H1 (cell line): ENCODE data around the gene C12orf43. TPM values are rescaled to one million over a fixed set of nuclear protein-coding genes. Genes with fewer than 3 reads are reported as not detected.

Source experiments
- CTCF ChIA-PET: fragments of 300-600 bp; sonication (Branson Sonifier 250); formaldehyde crosslinking; loops from one replicate; lab custom pipeline; 2021; ENCODE audit not compliant: partially characterized antibody; lab: Charles Lee
- POLR2A ChIA-PET: fragments of 300-600 bp; sonication (Branson Sonifier 250); formaldehyde crosslinking; loops from one replicate; lab custom pipeline; 2021; ENCODE audit warnings: inconsistent platforms; ENCODE audit not compliant: partially characterized antibody; lab: Charles Lee
- DNase-seq, 2 experiments: peaks; one replicate each; pipeline versions ENCODE4 v3.0.0 to v3.0.0-alpha.2; 2010 to 2022; ENCODE audit warnings: low spot score in 2 of 2, low read depth in 1 of 2, mixed read lengths in 1 of 2
- FAIRE-seq: peaks from 2 replicates; lab custom pipeline; 2011; peaks lifted over from hg19 to GRCh38; lab: Jason Lieb, UNC
- H2AFZ ChIP-seq: 2 replicates; pipeline ENCODE4 v1.8.1; 2012; ENCODE audit warnings: low read length, inconsistent platforms
- H2AK5ac ChIP-seq: 2 replicates; pipeline ENCODE4 v1.6.1; 2013; ENCODE audit warnings: low read depth, low read length
- H2BK120ac ChIP-seq: replicated peaks from 2 replicates; pipeline ENCODE3; 2013; ENCODE audit warnings: low read depth, low read length, inconsistent platforms
- H2BK12ac ChIP-seq: 2 replicates; pipeline ENCODE4 v1.6.1; 2013; ENCODE audit warnings: low read depth, low read length
- H2BK15ac ChIP-seq: 2 replicates; pipeline ENCODE4 v1.6.1; 2013; ENCODE audit warnings: low read length
- H2BK20ac ChIP-seq: 2 replicates; pipeline ENCODE4 v1.6.1; 2013; ENCODE audit warnings: low read length
- H2BK5ac ChIP-seq: 2 replicates; pipeline ENCODE4 v1.6.1; 2013; ENCODE audit warnings: low read depth, low read length
- H3K14ac ChIP-seq: 2 replicates; pipeline ENCODE4 v1.6.1; 2013; ENCODE audit warnings: inconsistent platforms; ENCODE audit not compliant: insufficient read length
- H3K18ac ChIP-seq: 2 replicates; pipeline ENCODE4 v1.6.1; 2013; ENCODE audit warnings: low read length; ENCODE audit errors: extremely low read depth
- H3K23ac ChIP-seq: 2 replicates; pipeline ENCODE4 v1.6.1; 2013; ENCODE audit warnings: inconsistent platforms; ENCODE audit not compliant: insufficient read length
- H3K23me2 ChIP-seq: 2 replicates; pipeline ENCODE4 v1.6.1; 2013; ENCODE audit warnings: low read depth, low read length
- H3K27ac ChIP-seq: 2 replicates; pipeline ENCODE4 v1.6.1; 2011; ENCODE audit warnings: low read depth, low read length, inconsistent platforms
- H3K27me3 ChIP-seq, 4 experiments: replicated peaks in 1 of 4; 1 replicate in 1 of 4; 2 replicates in 3 of 4; pipeline versions ENCODE4 v1.6.1 to v1.8.1; 2011 to 2013; ENCODE audit warnings: low read length in 3 of 4, mild to moderate bottlenecking in 3 of 4, inconsistent platforms in 2 of 4, mixed read lengths in 2 of 4, moderate library complexity in 1 of 4; ENCODE audit not compliant: control insufficient read depth in 3 of 4, insufficient read depth in 3 of 4; ENCODE audit errors: extremely low read depth in 1 of 4
- H3K36me3 ChIP-seq, 4 experiments: 2 replicates each; pipeline versions ENCODE4 v1.6.1 to v1.8.1; 2011 to 2013; ENCODE audit warnings: mild to moderate bottlenecking in 4 of 4, low read length in 3 of 4, moderate library complexity in 2 of 4, control low read depth in 1 of 4, inconsistent platforms in 1 of 4; ENCODE audit not compliant: insufficient read depth in 4 of 4, control insufficient read depth in 2 of 4
- H3K4ac ChIP-seq: replicated peaks from 2 replicates; pipeline ENCODE3; 2013; ENCODE audit warnings: low read length, low read depth, mixed read lengths, inconsistent platforms; ENCODE audit not compliant: insufficient read length
- H3K4me1 ChIP-seq, 4 experiments: replicated peaks in 1 of 4; 1 replicate in 1 of 4; 2 replicates in 3 of 4; pipeline versions ENCODE4 v1.6.1 to v1.8.1; 2011 to 2013; ENCODE audit warnings: low read length in 3 of 4, inconsistent platforms in 2 of 4, mixed read lengths in 1 of 4; ENCODE audit not compliant: insufficient read depth in 4 of 4, control insufficient read depth in 3 of 4
- H3K4me2 ChIP-seq, 2 experiments: 2 replicates each; pipeline versions ENCODE4 v1.6.1 to v1.8.1; 2011 to 2013; ENCODE audit warnings: low read depth in 2 of 2, low read length in 2 of 2, control low read depth in 1 of 2, inconsistent platforms in 1 of 2, mild to moderate bottlenecking in 1 of 2; ENCODE audit not compliant: insufficient read depth in 1 of 2
- H3K4me3 ChIP-seq, 4 experiments: fragments of 200-600, 300-600 bp in 1 of 4; sonication (generic), shearing (Covaris generic), sonication (Bioruptor Twin) in 1 of 4; 2 replicates each; pipeline versions ENCODE4 v1.5.1 to v1.8.1; 2011 to 2016; ENCODE audit warnings: low read length in 4 of 4, low read depth in 3 of 4, control low read depth in 2 of 4, inconsistent platforms in 2 of 4, mild to moderate bottlenecking in 2 of 4, mixed read lengths in 1 of 4, moderate library complexity in 1 of 4; ENCODE audit not compliant: insufficient read depth in 2 of 4; ENCODE audit errors: extremely low read depth in 1 of 4
- H3K56ac ChIP-seq: replicated peaks from 2 replicates; pipeline ENCODE3; 2013; ENCODE audit warnings: low read depth, mild to moderate bottlenecking, mixed read lengths, low read length, inconsistent platforms; ENCODE audit not compliant: insufficient read length
- H3K79me1 ChIP-seq: 2 replicates; pipeline ENCODE4 v1.6.1; 2013; ENCODE audit warnings: low read depth, low read length, control low read depth
- H3K79me2 ChIP-seq, 2 experiments: 2 replicates each; pipeline versions ENCODE4 v1.6.1 to v1.8.1; 2012 to 2013; ENCODE audit warnings: low read length in 2 of 2, mild to moderate bottlenecking in 2 of 2, inconsistent platforms in 1 of 2; ENCODE audit not compliant: insufficient read depth in 2 of 2, control insufficient read depth in 1 of 2
- H3K9ac ChIP-seq, 4 experiments: replicated peaks in 1 of 4; 1 replicate in 1 of 4; 2 replicates in 3 of 4; pipeline versions ENCODE4 v1.6.1 to v1.8.1; 2011 to 2013; ENCODE audit warnings: low read depth in 3 of 4, low read length in 3 of 4, control low read depth in 2 of 4, mild to moderate bottlenecking in 2 of 4, moderate library complexity in 2 of 4, inconsistent platforms in 1 of 4; ENCODE audit errors: extremely low read depth in 1 of 4
- H3K9me3 ChIP-seq, 2 experiments: 2 replicates each; pipeline versions ENCODE4 v1.6.1 to v1.8.1; 2012 to 2013; ENCODE audit warnings: mild to moderate bottlenecking in 2 of 2, moderate library complexity in 2 of 2, control low read depth in 1 of 2, inconsistent platforms in 1 of 2, low read depth in 1 of 2, low read length in 1 of 2, mixed read lengths in 1 of 2; ENCODE audit not compliant: insufficient read depth in 2 of 2
- H4K20me1 ChIP-seq, 2 experiments: replicated peaks in 1 of 2; 2 replicates each; pipeline versions ENCODE3 to v1.8.1; 2011 to 2013; ENCODE audit warnings: inconsistent platforms in 2 of 2, low read length in 2 of 2, mild to moderate bottlenecking in 1 of 2; ENCODE audit not compliant: insufficient read depth in 2 of 2, control insufficient read depth in 1 of 2
- H4K5ac ChIP-seq: 2 replicates; pipeline ENCODE4 v1.6.1; 2013; ENCODE audit warnings: low read length, low read depth, mixed read lengths, inconsistent platforms; ENCODE audit not compliant: insufficient read length
- H4K8ac ChIP-seq: 2 replicates; pipeline ENCODE4 v1.8.0; 2013; ENCODE audit warnings: mild to moderate bottlenecking, moderate library complexity, low read length, inconsistent platforms; ENCODE audit not compliant: insufficient read depth; ENCODE audit errors: extremely low read depth
- H4K91ac ChIP-seq: replicated peaks from 2 replicates; pipeline ENCODE3; 2013; ENCODE audit warnings: low read length, mixed read lengths, inconsistent platforms; ENCODE audit not compliant: insufficient read length
- ATF2 ChIP-seq: IDR thresholded peaks from 2 replicates; pipeline ENCODE4 v1.6.1; 2012; ENCODE audit warnings: low read length, inconsistent platforms
- CTBP2 ChIP-seq: IDR thresholded peaks from 2 replicates; pipeline ENCODE4 v1.7.0; 2011; ENCODE audit warnings: borderline replicate concordance, mild to moderate bottlenecking, moderate library complexity, mixed read lengths, low read length; ENCODE audit not compliant: insufficient read depth, insufficient read length
- EP300 ChIP-seq, 2 experiments: IDR thresholded peaks; 1 replicate in 1 of 2; 2 replicates in 1 of 2; pipeline ENCODE4 v1.6.1; 2011 to 2012; ENCODE audit warnings: low read depth in 2 of 2, low read length in 2 of 2, mild to moderate bottlenecking in 2 of 2, borderline replicate concordance in 1 of 2, inconsistent platforms in 1 of 2, moderate library complexity in 1 of 2
- FOSL1 ChIP-seq: IDR thresholded peaks from 2 replicates; pipeline ENCODE4 v1.6.1; 2011; ENCODE audit warnings: mild to moderate bottlenecking, low read depth, low read length, moderate library complexity; ENCODE audit not compliant: insufficient read depth
- JUN ChIP-seq: IDR thresholded peaks from 2 replicates; pipeline ENCODE4 v1.6.1; 2011; ENCODE audit warnings: low read depth, mild to moderate bottlenecking, improper control_type of control experiment, low read length
- JUND ChIP-seq: IDR thresholded peaks from 2 replicates; pipeline ENCODE4 v1.6.1; 2011; ENCODE audit warnings: mild to moderate bottlenecking, improper control_type of control experiment, low read length
- PHF8 ChIP-seq: fragments of 200-600 bp; sonication (generic); conservative IDR thresholded peaks from 2 replicates; pipeline ENCODE4 v1.7.1; 2012; ENCODE audit warnings: low read depth, mild to moderate bottlenecking, inconsistent platforms, low read length, moderate library complexity
- POU5F1 ChIP-seq: IDR thresholded peaks from 2 replicates; pipeline ENCODE4 v1.6.1; 2011; ENCODE audit warnings: low read depth, mild to moderate bottlenecking, low read length, moderate library complexity
- SUZ12 ChIP-seq: fragments of 200-600 bp; sonication (generic); IDR thresholded peaks from 2 replicates; pipeline ENCODE4 v1.6.1; 2012; ENCODE audit warnings: mild to moderate bottlenecking, inconsistent platforms, low read length, moderate library complexity, mixed read lengths
- TAF1 ChIP-seq: IDR thresholded peaks from 2 replicates; pipeline ENCODE4 v1.6.1; 2011; ENCODE audit warnings: mild to moderate bottlenecking, low read depth, low read length
- WGBS, 2 experiments: shearing (Covaris generic) in 1 of 2; methylation state at CpG; one replicate each; pipeline versions ENCODE4 v1.1.6 to v1.1.7; 2013 to 2015; ENCODE audit warnings: low lambda C conversion rate in 2 of 2, mixed read lengths in 2 of 2, inconsistent platforms in 1 of 2, low coverage in 1 of 2, missing lambda C conversion rate in 1 of 2; ENCODE audit not compliant: insufficient replicate concordance in 2 of 2, insufficient coverage in 1 of 2, insufficient read length in 1 of 2; ENCODE audit errors: extremely low coverage in 1 of 2, missing lambda C conversion rate in 1 of 2; 5-methylcytosine and 5-hydroxymethylcytosine counted together
- polyA plus RNA-seq, 7 experiments: library from polyadenylated mRNA; depleted of rRNA in 3 of 7; stranded (reverse) in 5 of 7; unstranded in 2 of 7; fragments of >200 nt in 5 of 7; fragments of 200-250 nt in 2 of 7; gene quantifications; 1 replicate in 5 of 7; 2 replicates in 1 of 7; 4 replicates in 1 of 7; pipeline versions ENCODE4 v1.2.1 to v1.2.3, GENCODE V29; 2011 to 2013; ENCODE audit warnings: missing spikeins in 2 of 7, mixed read lengths in 2 of 7
- total RNA-seq: library from RNA; stranded (reverse); fragmentation: NEBNext Ultra II Directional; extraction: Animal tissue kit (Norgen Biotek cat#: 25700); gene quantifications from 2 replicates; pipeline ENCODE4 v1.2.1, GENCODE V29; 2021

C12orf43 gene
- total and polyA plus RNA-seq, 2 of the 8 experiments (the other 6 are each of a cell fraction or from before 2014, with no cell fraction given), result 9.2 to 22.3 TPM

- Histone ChIP-seq H4K5ac (no peak within 1 kb of the TSS), H2BK120ac (no peak within 1 kb of the TSS), H2BK12ac (no peak within 1 kb of the TSS), H3K4me1 (no peaks in the 10 kb centered on the region; a peak in 1 of 7 replicates), H3K9ac (no peak within 1 kb of the TSS), H4K20me1 (no peaks in the 10 kb centered on the region), H3K9me3 (no peaks in the 10 kb centered on the region), H3K23me2 (no peaks in the 10 kb centered on the region; the same call in 1 of the 2 replicates), H2AFZ (peak within 1 kb of the TSS; percentile 47; the same call in 1 of the 2 replicates), H3K4ac (no peak within 1 kb of the TSS), H2AK5ac (no peak within 1 kb of the TSS), H3K23ac (no peak within 1 kb of the TSS), H3K18ac (no peak within 1 kb of the TSS), H3K4me3 (no peak within 1 kb of the TSS), H3K36me3 (no peaks in the 10 kb centered on the region), H4K8ac (peak within 1 kb of the TSS; percentile 86; the same call in 1 of the 2 replicates), H3K27ac (no peak within 1 kb of the TSS), H3K4me2 (no peak within 1 kb of the TSS), H3K56ac (no peak within 1 kb of the TSS), H3K27me3 (no peaks in the 10 kb centered on the region; a peak in 1 of 7 replicates), H3K79me1 (no peaks in the 10 kb centered on the region), H2BK20ac (no peak within 1 kb of the TSS), H3K14ac (no peak within 1 kb of the TSS), H2BK15ac (no peak within 1 kb of the TSS), H3K79me2 (no peaks in the 10 kb centered on the region), H2BK5ac (no peak within 1 kb of the TSS), H4K91ac (no peak within 1 kb of the TSS)
- FAIRE-seq, result no peak
- ChIA-PET CTCF (interaction anchor here (1.0 kb wide), 1 partner anchor 12 kb away, joined by 3 read pairs; no protein-coding TSS in a partner anchor), POLR2A (no interaction called here)
- no peak for DNase-seq
- 81% methylated on average over 11 of the region's 13 CpGs; no CpG with 5 or more reads in 1 of the 2 experiments for WGBS, 2 experiments
- TF ChIP-seq CTBP2, result no peak
- TF ChIP-seq FOSL1, result no peak
- TF ChIP-seq JUND, result no peak
- TF ChIP-seq SUZ12, result no peak
- no peak for TF ChIP-seq ATF2
- no peak for TF ChIP-seq JUN
- TF ChIP-seq PHF8, result no peak
- TF ChIP-seq TAF1, result no peak
- TF ChIP-seq EP300 (IDR thresholded peaks at IDR 0.05; ENCODE audit: borderline replicate concordance in 1 of 2, low read depth in 2 of 2, low read length in 2 of 2), result no peak
- TF ChIP-seq POU5F1, result no peak
Observed at GRCh38 chr12:121038861-121039668, 22.8 kb upstream of the C12orf43 start, which contains the start of gene OASL. Gene OASL (minus strand): TSS chr12:121039246. CDS start chr12:121038971, 275 bp downstream.
